H1 (cell line): ENCODE data around the gene DOCK3. TPM values are rescaled to one million over a fixed set of nuclear protein-coding genes. Genes with fewer than 3 reads are reported as not detected.

Experiments
- CTCF ChIA-PET: fragments of 300-600 bp; sonication (Branson Sonifier 250); formaldehyde crosslinking; loops from one replicate; lab custom pipeline; 2021; ENCODE audit not compliant: partially characterized antibody; lab: Charles Lee
- POLR2A ChIA-PET: fragments of 300-600 bp; sonication (Branson Sonifier 250); formaldehyde crosslinking; loops from one replicate; lab custom pipeline; 2021; ENCODE audit warnings: inconsistent platforms; ENCODE audit not compliant: partially characterized antibody; lab: Charles Lee
- DNase-seq, 2 experiments: peaks; one replicate each; pipeline versions ENCODE4 v3.0.0 to v3.0.0-alpha.2; 2010 to 2022; ENCODE audit warnings: low spot score in 2 of 2, low read depth in 1 of 2, mixed read lengths in 1 of 2
- FAIRE-seq: peaks from 2 replicates; lab custom pipeline; 2011; peaks lifted over from hg19 to GRCh38; lab: Jason Lieb, UNC
- H2AFZ ChIP-seq: 2 replicates; pipeline ENCODE4 v1.8.1; 2012; ENCODE audit warnings: low read length, inconsistent platforms
- H2AK5ac ChIP-seq: 2 replicates; pipeline ENCODE4 v1.6.1; 2013; ENCODE audit warnings: low read depth, low read length
- H2BK120ac ChIP-seq: replicated peaks from 2 replicates; pipeline ENCODE3; 2013; ENCODE audit warnings: low read depth, low read length, inconsistent platforms
- H2BK12ac ChIP-seq: 2 replicates; pipeline ENCODE4 v1.6.1; 2013; ENCODE audit warnings: low read depth, low read length
- H2BK15ac ChIP-seq: 2 replicates; pipeline ENCODE4 v1.6.1; 2013; ENCODE audit warnings: low read length
- H2BK20ac ChIP-seq: 2 replicates; pipeline ENCODE4 v1.6.1; 2013; ENCODE audit warnings: low read length
- H2BK5ac ChIP-seq: 2 replicates; pipeline ENCODE4 v1.6.1; 2013; ENCODE audit warnings: low read depth, low read length
- H3K14ac ChIP-seq: 2 replicates; pipeline ENCODE4 v1.6.1; 2013; ENCODE audit warnings: inconsistent platforms; ENCODE audit not compliant: insufficient read length
- H3K18ac ChIP-seq: 2 replicates; pipeline ENCODE4 v1.6.1; 2013; ENCODE audit warnings: low read length; ENCODE audit errors: extremely low read depth
- H3K23ac ChIP-seq: 2 replicates; pipeline ENCODE4 v1.6.1; 2013; ENCODE audit warnings: inconsistent platforms; ENCODE audit not compliant: insufficient read length
- H3K23me2 ChIP-seq: 2 replicates; pipeline ENCODE4 v1.6.1; 2013; ENCODE audit warnings: low read depth, low read length
- H3K27ac ChIP-seq: 2 replicates; pipeline ENCODE4 v1.6.1; 2011; ENCODE audit warnings: low read depth, low read length, inconsistent platforms
- H3K27me3 ChIP-seq, 4 experiments: replicated peaks in 1 of 4; 1 replicate in 1 of 4; 2 replicates in 3 of 4; pipeline versions ENCODE4 v1.6.1 to v1.8.1; 2011 to 2013; ENCODE audit warnings: low read length in 3 of 4, mild to moderate bottlenecking in 3 of 4, inconsistent platforms in 2 of 4, mixed read lengths in 2 of 4, moderate library complexity in 1 of 4; ENCODE audit not compliant: control insufficient read depth in 3 of 4, insufficient read depth in 3 of 4; ENCODE audit errors: extremely low read depth in 1 of 4
- H3K36me3 ChIP-seq, 4 experiments: 2 replicates each; pipeline versions ENCODE4 v1.6.1 to v1.8.1; 2011 to 2013; ENCODE audit warnings: mild to moderate bottlenecking in 4 of 4, low read length in 3 of 4, moderate library complexity in 2 of 4, control low read depth in 1 of 4, inconsistent platforms in 1 of 4; ENCODE audit not compliant: insufficient read depth in 4 of 4, control insufficient read depth in 2 of 4
- H3K4ac ChIP-seq: replicated peaks from 2 replicates; pipeline ENCODE3; 2013; ENCODE audit warnings: low read length, low read depth, mixed read lengths, inconsistent platforms; ENCODE audit not compliant: insufficient read length
- H3K4me1 ChIP-seq, 4 experiments: replicated peaks in 1 of 4; 1 replicate in 1 of 4; 2 replicates in 3 of 4; pipeline versions ENCODE4 v1.6.1 to v1.8.1; 2011 to 2013; ENCODE audit warnings: low read length in 3 of 4, inconsistent platforms in 2 of 4, mixed read lengths in 1 of 4; ENCODE audit not compliant: insufficient read depth in 4 of 4, control insufficient read depth in 3 of 4
- H3K4me2 ChIP-seq, 2 experiments: 2 replicates each; pipeline versions ENCODE4 v1.6.1 to v1.8.1; 2011 to 2013; ENCODE audit warnings: low read depth in 2 of 2, low read length in 2 of 2, control low read depth in 1 of 2, inconsistent platforms in 1 of 2, mild to moderate bottlenecking in 1 of 2; ENCODE audit not compliant: insufficient read depth in 1 of 2
- H3K4me3 ChIP-seq, 4 experiments: fragments of 200-600, 300-600 bp in 1 of 4; sonication (generic), shearing (Covaris generic), sonication (Bioruptor Twin) in 1 of 4; 2 replicates each; pipeline versions ENCODE4 v1.5.1 to v1.8.1; 2011 to 2016; ENCODE audit warnings: low read length in 4 of 4, low read depth in 3 of 4, control low read depth in 2 of 4, inconsistent platforms in 2 of 4, mild to moderate bottlenecking in 2 of 4, mixed read lengths in 1 of 4, moderate library complexity in 1 of 4; ENCODE audit not compliant: insufficient read depth in 2 of 4; ENCODE audit errors: extremely low read depth in 1 of 4
- H3K56ac ChIP-seq: replicated peaks from 2 replicates; pipeline ENCODE3; 2013; ENCODE audit warnings: low read depth, mild to moderate bottlenecking, mixed read lengths, low read length, inconsistent platforms; ENCODE audit not compliant: insufficient read length
- H3K79me1 ChIP-seq: 2 replicates; pipeline ENCODE4 v1.6.1; 2013; ENCODE audit warnings: low read depth, low read length, control low read depth
- H3K79me2 ChIP-seq, 2 experiments: 2 replicates each; pipeline versions ENCODE4 v1.6.1 to v1.8.1; 2012 to 2013; ENCODE audit warnings: low read length in 2 of 2, mild to moderate bottlenecking in 2 of 2, inconsistent platforms in 1 of 2; ENCODE audit not compliant: insufficient read depth in 2 of 2, control insufficient read depth in 1 of 2
- H3K9ac ChIP-seq, 4 experiments: replicated peaks in 1 of 4; 1 replicate in 1 of 4; 2 replicates in 3 of 4; pipeline versions ENCODE4 v1.6.1 to v1.8.1; 2011 to 2013; ENCODE audit warnings: low read depth in 3 of 4, low read length in 3 of 4, control low read depth in 2 of 4, mild to moderate bottlenecking in 2 of 4, moderate library complexity in 2 of 4, inconsistent platforms in 1 of 4; ENCODE audit errors: extremely low read depth in 1 of 4
- H3K9me3 ChIP-seq, 2 experiments: 2 replicates each; pipeline versions ENCODE4 v1.6.1 to v1.8.1; 2012 to 2013; ENCODE audit warnings: mild to moderate bottlenecking in 2 of 2, moderate library complexity in 2 of 2, control low read depth in 1 of 2, inconsistent platforms in 1 of 2, low read depth in 1 of 2, low read length in 1 of 2, mixed read lengths in 1 of 2; ENCODE audit not compliant: insufficient read depth in 2 of 2
- H4K20me1 ChIP-seq, 2 experiments: replicated peaks in 1 of 2; 2 replicates each; pipeline versions ENCODE3 to v1.8.1; 2011 to 2013; ENCODE audit warnings: inconsistent platforms in 2 of 2, low read length in 2 of 2, mild to moderate bottlenecking in 1 of 2; ENCODE audit not compliant: insufficient read depth in 2 of 2, control insufficient read depth in 1 of 2
- H4K5ac ChIP-seq: 2 replicates; pipeline ENCODE4 v1.6.1; 2013; ENCODE audit warnings: low read length, low read depth, mixed read lengths, inconsistent platforms; ENCODE audit not compliant: insufficient read length
- H4K8ac ChIP-seq: 2 replicates; pipeline ENCODE4 v1.8.0; 2013; ENCODE audit warnings: mild to moderate bottlenecking, moderate library complexity, low read length, inconsistent platforms; ENCODE audit not compliant: insufficient read depth; ENCODE audit errors: extremely low read depth
- H4K91ac ChIP-seq: replicated peaks from 2 replicates; pipeline ENCODE3; 2013; ENCODE audit warnings: low read length, mixed read lengths, inconsistent platforms; ENCODE audit not compliant: insufficient read length
- CBX5 ChIP-seq: fragments of 300-800, 300-1000 bp; sonication (generic); IDR thresholded peaks from 2 replicates; pipeline ENCODE4 v1.7.1; 2016; ENCODE audit warnings: antibody characterized with exemption, low read length, low read depth
- CEBPB ChIP-seq: IDR thresholded peaks from 2 replicates; pipeline ENCODE4 v1.6.1; 2012; ENCODE audit warnings: low read depth, low read length
- CHD1 ChIP-seq: IDR thresholded peaks from 2 replicates; pipeline ENCODE4 v1.6.1; 2012; ENCODE audit warnings: low read depth, low read length, improper control_type of control experiment
- EGR1 ChIP-seq: IDR thresholded peaks from 2 replicates; pipeline ENCODE4 v1.6.1; 2011; ENCODE audit warnings: low read depth, low read length, borderline replicate concordance
- HDAC6 ChIP-seq: IDR thresholded peaks from one replicate; pipeline ENCODE4 v1.7.1; 2012; ENCODE audit warnings: low read depth, mild to moderate bottlenecking, inconsistent platforms, low read length, moderate library complexity
- JUN ChIP-seq: IDR thresholded peaks from 2 replicates; pipeline ENCODE4 v1.6.1; 2011; ENCODE audit warnings: low read depth, mild to moderate bottlenecking, improper control_type of control experiment, low read length
- MAFK ChIP-seq: IDR thresholded peaks from 2 replicates; pipeline ENCODE4 v1.6.1; 2012; ENCODE audit warnings: low read depth, mild to moderate bottlenecking, improper control_type of control experiment, low read length
- NANOG ChIP-seq: IDR thresholded peaks from 2 replicates; pipeline ENCODE4 v1.6.1; 2011; ENCODE audit warnings: low read length, low read depth, mild to moderate bottlenecking, inconsistent platforms; ENCODE audit not compliant: insufficient read depth, poor library complexity, severe bottlenecking
- PHF8 ChIP-seq: fragments of 200-600 bp; sonication (generic); conservative IDR thresholded peaks from 2 replicates; pipeline ENCODE4 v1.7.1; 2012; ENCODE audit warnings: low read depth, mild to moderate bottlenecking, inconsistent platforms, low read length, moderate library complexity
- RFX5 ChIP-seq: IDR thresholded peaks from 2 replicates; pipeline ENCODE4 v1.6.1; 2011; ENCODE audit warnings: low read depth, low read length, improper control_type of control experiment, borderline replicate concordance
- RNF2 ChIP-seq: fragments of 200-900, 300-1000 bp; sonication (generic); IDR thresholded peaks from 2 replicates; pipeline ENCODE4 v1.7.1; 2016; ENCODE audit warnings: borderline replicate concordance, low read depth, mild to moderate bottlenecking, antibody characterized with exemption, low read length; ENCODE audit not compliant: poor library complexity, severe bottlenecking; ENCODE audit errors: missing control alignments
- SAP30 ChIP-seq: fragments of 300-600 bp; sonication (generic); IDR thresholded peaks from 2 replicates; pipeline ENCODE4 v1.7.1; 2012; ENCODE audit warnings: low read length, moderate library complexity, mild to moderate bottlenecking, inconsistent platforms; ENCODE audit not compliant: insufficient read depth, insufficient replicate concordance
- TAF1 ChIP-seq: IDR thresholded peaks from 2 replicates; pipeline ENCODE4 v1.6.1; 2011; ENCODE audit warnings: mild to moderate bottlenecking, low read depth, low read length
- ZNF274 ChIP-seq: IDR thresholded peaks from 2 replicates; pipeline ENCODE4 v1.7.0; 2012; ENCODE audit warnings: low read length, borderline replicate concordance; ENCODE audit errors: extremely low read depth
- WGBS, 2 experiments: shearing (Covaris generic) in 1 of 2; methylation state at CpG; one replicate each; pipeline versions ENCODE4 v1.1.6 to v1.1.7; 2013 to 2015; ENCODE audit warnings: low lambda C conversion rate in 2 of 2, mixed read lengths in 2 of 2, inconsistent platforms in 1 of 2, low coverage in 1 of 2, missing lambda C conversion rate in 1 of 2; ENCODE audit not compliant: insufficient replicate concordance in 2 of 2, insufficient coverage in 1 of 2, insufficient read length in 1 of 2; ENCODE audit errors: extremely low coverage in 1 of 2, missing lambda C conversion rate in 1 of 2; 5-methylcytosine and 5-hydroxymethylcytosine counted together
- polyA plus RNA-seq, 7 experiments: library from polyadenylated mRNA; depleted of rRNA in 3 of 7; stranded (reverse) in 5 of 7; unstranded in 2 of 7; fragments of >200 nt in 5 of 7; fragments of 200-250 nt in 2 of 7; gene quantifications; 1 replicate in 5 of 7; 2 replicates in 1 of 7; 4 replicates in 1 of 7; pipeline versions ENCODE4 v1.2.1 to v1.2.3, GENCODE V29; 2011 to 2013; ENCODE audit warnings: missing spikeins in 2 of 7, mixed read lengths in 2 of 7
- total RNA-seq: library from RNA; stranded (reverse); fragmentation: NEBNext Ultra II Directional; extraction: Animal tissue kit (Norgen Biotek cat#: 25700); gene quantifications from 2 replicates; pipeline ENCODE4 v1.2.1, GENCODE V29; 2021

DOCK3 gene
- total and polyA plus RNA-seq, 2 of the 8 experiments (the other 6 are each of a cell fraction or from before 2014, with no cell fraction given), result 2.7 to 5.0 TPM

DNA sequence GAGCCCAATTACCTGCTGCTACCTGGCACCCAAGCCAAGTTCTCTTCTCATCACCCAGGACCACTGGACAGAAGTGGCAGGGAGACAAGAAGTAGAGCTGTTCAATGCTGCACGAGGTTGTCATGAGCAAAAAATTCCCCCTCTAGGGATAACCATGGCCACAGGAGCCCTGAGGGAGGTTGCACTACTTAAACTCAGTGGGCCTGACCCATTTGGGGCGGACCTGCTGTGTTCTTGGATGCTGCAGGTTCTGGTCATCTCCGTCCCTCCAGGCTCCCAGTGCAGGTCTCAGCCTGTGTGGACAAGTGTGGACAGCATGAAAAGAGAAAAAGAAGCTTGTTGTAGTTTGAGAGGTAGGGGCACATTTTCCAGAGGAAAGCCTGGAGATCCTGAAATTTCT is 684.3 kb downstream of the DOCK3 start:
- H3K18ac ChIP-seq, result no peak overlapping the region
- FAIRE-seq (no peak), DNase-seq (no peak)
- H3K27me3 ChIP-seq, result no peaks in the 10 kb centered on the region
- no peaks in the 10 kb centered on the region for H3K9me3 ChIP-seq
- H3K4me3 ChIP-seq, result no peak overlapping the region
- H4K8ac ChIP-seq, result no peak overlapping the region
- no peak overlapping the region for H2BK20ac ChIP-seq
- no peak overlapping the region for H2BK12ac ChIP-seq
- no peak overlapping the region for H2BK120ac ChIP-seq
- no peak overlapping the region for H2BK15ac ChIP-seq
- H2AK5ac ChIP-seq, result no peak overlapping the region
- no peaks in the 10 kb centered on the region for H4K20me1 ChIP-seq
- no peak overlapping the region for H3K14ac ChIP-seq
- no peak overlapping the region for H2AFZ ChIP-seq
- H3K9ac ChIP-seq, result no peak overlapping the region
- H3K79me1 ChIP-seq, result no peaks in the 10 kb centered on the region
- no peak overlapping the region for H3K27ac ChIP-seq
- no peak overlapping the region for H3K23ac ChIP-seq
- H4K5ac ChIP-seq, result no peak overlapping the region
- H3K4ac ChIP-seq, result no peak overlapping the region
- H3K79me2 ChIP-seq, result no peaks in the 10 kb centered on the region
- H3K36me3 ChIP-seq, result peaks cover 0 to 2% (median 0%) of the 10 kb centered on the region in 4 experiments; a peak in 2 of 8 replicates
- H3K23me2 ChIP-seq, result no peaks in the 10 kb centered on the region
- WGBS, 2 experiments, result 70% methylated on average over 3 of the region's 3 CpGs; no CpG with 5 or more reads in 1 of the 2 experiments
- ChIA-PET CTCF (interaction anchor here (0.8 to 1.4 kb wide), 4 partner anchors 14 to 745 kb away, joined by 3 to 4 read pairs (median 3); no protein-coding TSS in a partner anchor), POLR2A (interaction anchor here (1.5 kb wide), 1 partner anchor 26 kb away, joined by 4 read pairs; the partner anchor contains the start of gene MANF)
- H4K91ac ChIP-seq, result no peak overlapping the region
- H2BK5ac ChIP-seq, result no peak overlapping the region
- no peak overlapping the region for H3K4me2 ChIP-seq
- H3K56ac ChIP-seq, result no peak overlapping the region
- H3K4me1 ChIP-seq, result no peaks in the 10 kb centered on the region
- TF ChIP-seq HDAC6, result no peak
- TF ChIP-seq CEBPB, result no peak
- TF ChIP-seq NANOG, result no peak
- no peak for TF ChIP-seq ZNF274
- no peak for TF ChIP-seq RNF2
- no peak for TF ChIP-seq CHD1
- TF ChIP-seq EGR1, result no peak
- TF ChIP-seq SAP30, result no peak
- no peak for TF ChIP-seq PHF8
- no peak for TF ChIP-seq MAFK
- TF ChIP-seq TAF1, result no peak
- TF ChIP-seq RFX5, result no peak
- no peak for TF ChIP-seq JUN
- TF ChIP-seq CBX5, result no peak
